GM19455 (cell line): ENCODE measurements around the gene PRR20G.

Experiments
- ATAC-seq: cut with Tn5 transposase; IDR thresholded peaks from one replicate; pipeline ENCODE4 v1.9.1; 2021; ENCODE audit not compliant: unreplicated experiment

The PRR20G gene

DNA sequence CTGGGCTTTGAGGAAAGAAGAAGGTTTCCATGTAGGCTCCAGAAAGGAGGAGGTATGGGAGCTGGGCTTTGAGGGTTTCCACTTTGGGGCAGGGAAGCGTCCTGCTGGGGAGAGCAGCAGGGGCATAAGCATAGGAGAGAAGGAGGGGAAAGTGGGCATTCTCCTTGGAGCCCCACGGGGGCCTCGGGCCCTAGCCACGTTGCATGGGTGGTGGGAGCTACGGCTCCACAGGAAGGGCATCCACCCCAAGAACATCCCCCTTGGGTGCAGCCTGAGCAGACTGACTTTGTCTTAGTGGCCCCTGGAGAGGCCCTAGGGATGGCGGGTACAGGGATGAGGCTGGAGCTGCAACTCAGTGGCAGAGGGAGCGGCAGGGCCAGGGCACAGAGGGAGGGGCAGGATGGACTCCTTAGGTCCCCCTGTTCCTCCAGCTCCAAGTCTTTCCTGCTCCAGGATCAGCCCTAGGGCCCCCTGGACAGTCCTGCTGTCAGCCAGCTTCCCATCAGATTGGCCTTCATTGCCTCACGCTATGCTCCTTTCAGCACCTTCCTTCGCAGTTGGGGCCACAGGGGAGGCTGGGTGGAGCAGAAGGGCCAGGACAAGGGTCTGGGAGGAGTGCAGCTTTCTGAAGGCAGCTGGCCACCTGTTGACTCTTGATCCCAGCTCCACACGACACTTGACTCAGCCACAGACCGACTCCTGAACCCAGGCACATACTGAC, 22.9 kb downstream of the PRR20G start:
- no peak for ATAC-seq

DNA sequence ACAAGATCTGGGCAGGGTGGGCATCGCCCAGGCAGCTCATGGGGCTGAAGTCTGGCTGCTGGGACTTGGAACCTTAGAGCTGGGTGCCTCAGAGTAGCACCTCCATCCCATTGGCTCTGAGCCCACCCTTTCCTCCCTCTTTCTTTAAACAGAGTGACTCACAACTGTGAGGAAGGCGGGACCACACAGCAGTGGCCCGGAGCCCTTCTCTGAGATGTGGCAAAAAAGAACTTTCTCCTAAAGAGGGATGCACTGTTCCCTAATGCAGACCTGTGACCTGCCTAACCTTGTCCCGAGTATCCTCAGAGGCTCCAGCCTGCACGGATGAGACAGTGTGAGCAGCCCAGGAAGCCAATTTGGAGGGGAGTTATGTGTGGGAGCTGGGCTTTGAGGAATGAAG, 23.6 kb downstream of the PRR20G start:
- no peak for ATAC-seq

DNA sequence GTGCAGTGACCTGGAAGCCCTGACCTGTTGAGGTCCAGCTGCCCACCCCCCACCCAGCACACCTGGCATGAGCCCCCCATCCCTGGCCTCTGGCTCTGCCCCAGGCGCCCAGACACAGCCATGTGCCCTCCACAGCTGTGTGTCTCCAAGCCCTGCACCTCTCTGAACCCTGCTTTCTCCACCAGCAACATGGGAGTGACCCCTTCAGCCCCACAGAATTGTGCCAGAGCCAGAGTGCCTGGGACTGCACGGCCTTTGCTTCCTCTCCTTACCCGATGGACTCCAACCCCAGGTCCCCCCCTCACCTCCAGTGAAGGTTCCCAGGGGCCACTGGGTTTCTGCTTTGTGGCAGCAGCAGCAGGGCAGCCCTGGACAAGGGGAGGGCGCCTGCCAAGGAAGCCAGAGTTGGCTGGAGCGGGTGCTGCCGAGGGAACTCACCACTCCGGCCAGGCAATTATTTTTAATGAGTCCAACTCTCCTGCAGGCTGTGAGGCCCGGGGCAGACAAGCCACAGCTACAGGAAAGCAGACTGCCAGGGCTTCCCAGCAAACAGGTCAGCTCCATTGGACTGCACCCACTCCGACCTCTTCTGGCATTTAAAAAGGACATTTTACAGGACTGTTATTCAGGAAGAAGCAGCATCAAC, 24.1 kb downstream of the PRR20G start:
- no peak for ATAC-seq

DNA sequence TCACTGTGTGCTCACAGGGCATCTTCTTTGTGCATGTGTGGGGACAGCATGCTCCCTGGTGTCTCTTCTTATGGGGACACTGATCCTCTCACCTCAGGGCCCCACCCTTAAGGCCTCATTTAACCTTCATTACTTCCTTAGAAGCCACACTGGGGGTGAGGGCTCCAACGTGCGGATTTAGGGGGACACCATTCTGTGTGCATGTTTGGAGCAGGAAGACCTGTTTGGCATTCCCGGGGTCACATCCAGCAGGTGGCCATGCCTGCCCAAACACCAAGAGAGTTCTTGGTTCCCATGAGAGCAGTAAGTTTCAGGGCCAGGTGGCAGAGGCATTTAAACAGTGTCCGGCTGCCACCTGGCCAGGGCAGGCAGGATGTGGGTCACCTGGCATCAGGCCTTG, 24.8 kb downstream of the PRR20G start:
- no peak for ATAC-seq

DNA sequence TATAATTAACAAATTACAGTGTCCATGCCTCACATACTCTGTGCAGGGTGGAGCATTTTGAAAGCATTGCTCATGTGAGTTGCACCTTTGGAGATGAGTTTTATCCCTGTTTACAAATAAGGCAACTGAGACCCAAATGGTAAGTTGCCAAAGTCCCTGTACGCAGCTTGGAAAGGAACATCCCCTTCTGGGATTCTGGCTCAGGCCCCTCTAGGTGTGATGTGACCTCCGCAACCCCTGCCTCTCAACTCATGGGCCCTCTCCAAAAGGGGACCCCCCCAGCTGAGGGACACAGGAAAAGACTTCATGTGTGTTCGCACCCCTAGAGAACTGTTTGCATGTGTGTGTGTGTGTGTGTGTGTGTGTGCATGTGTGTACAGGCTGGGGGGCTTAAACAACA, 25.3 kb downstream of the PRR20G start:
- no peak for ATAC-seq

DNA sequence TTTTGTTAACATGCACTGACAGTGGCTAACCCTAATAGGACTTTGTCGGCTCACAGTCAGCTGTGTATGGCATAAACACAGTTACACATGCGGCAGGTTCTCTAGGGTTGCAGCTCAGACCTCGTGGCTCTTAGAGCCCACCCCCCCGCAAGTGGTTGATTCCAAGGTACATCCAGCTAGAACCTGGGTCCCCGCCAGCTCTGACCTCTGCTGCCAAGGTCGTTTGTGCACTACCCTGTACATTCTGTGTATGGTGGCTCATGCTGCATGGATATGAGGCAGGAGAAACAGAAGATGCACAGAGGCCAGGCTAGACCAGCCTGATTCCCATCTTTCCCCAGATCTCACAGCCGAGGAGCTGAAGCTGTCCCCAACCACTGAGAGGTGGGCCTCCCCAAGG, 25.9 kb downstream of the PRR20G start:
- no peak for ATAC-seq

DNA sequence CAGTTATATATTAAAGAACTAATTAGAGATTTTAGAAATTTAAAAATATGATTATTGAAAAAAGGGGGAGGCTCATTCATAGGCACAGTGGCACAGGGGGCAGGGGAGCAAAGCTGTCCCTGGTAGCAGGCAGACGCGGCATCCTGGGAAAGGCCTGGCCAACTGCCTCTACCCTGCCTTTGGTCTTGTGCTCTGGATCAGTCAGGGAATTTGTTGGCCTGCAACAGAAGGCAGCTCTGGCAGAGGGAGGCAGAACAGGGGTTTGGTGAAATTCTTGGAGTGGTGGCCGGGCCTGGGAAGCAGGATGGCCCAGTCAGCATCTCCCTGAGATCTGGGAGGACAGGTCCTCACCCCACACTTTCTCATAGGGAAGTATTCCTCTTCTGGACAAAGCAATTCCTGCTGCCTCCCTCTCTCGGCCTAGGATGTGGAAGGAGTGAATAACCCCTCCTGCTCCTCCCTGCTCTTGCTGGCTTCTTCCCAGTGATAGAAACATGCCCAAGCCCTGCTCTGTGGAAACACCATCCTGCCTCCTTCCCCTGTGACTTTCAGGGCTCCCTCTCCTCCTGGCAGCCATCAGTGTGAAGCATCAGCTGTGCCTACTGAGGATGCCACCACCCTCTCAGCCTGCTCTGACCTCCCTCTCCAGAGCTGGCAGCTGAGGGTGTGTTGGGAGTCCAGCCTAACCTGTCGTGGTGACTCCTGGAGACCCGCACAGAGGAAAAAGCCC, 26.9 kb downstream of the PRR20G start:
- no peak for ATAC-seq

DNA sequence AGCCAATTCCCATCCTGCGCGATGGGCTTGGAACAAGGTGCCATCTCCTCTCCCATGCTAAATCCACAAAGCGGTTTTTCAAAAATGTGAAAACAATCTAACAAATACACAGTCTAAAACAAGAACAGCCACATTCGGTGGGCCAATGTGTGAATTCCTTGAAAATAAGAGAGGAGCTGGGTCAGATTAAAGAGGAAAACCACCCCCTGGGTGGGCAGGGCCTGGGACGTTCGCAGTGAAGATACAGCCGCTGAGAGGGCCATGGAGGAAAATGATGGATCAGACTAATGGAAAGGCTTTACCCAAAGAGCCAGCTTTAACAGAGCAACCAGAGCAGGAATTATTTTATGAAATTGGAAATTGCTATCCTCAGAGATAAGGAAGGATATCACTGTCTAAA, 27.4 kb downstream of the PRR20G start:
- ATAC-seq, result no peak

DNA sequence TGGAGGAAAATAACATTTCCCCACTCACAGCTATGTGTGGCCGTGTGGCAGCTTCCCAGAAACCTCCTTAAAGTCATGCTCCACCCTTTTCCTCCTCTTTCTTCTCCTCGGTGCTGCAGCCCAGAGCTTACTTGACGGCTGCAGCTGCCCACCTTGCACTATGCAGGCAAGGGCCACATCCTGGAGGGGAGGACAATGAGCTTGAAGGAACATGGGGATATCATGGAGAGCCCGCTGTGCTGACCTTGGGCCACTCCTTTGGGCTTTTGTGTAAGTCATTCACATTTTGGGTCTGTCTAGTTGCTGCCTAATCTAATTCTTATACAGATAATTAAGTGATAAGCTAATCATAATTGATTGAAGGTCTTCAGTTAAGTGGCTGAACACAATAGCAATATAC, 28.0 kb downstream of the PRR20G start:
- ATAC-seq, result no peak

DNA sequence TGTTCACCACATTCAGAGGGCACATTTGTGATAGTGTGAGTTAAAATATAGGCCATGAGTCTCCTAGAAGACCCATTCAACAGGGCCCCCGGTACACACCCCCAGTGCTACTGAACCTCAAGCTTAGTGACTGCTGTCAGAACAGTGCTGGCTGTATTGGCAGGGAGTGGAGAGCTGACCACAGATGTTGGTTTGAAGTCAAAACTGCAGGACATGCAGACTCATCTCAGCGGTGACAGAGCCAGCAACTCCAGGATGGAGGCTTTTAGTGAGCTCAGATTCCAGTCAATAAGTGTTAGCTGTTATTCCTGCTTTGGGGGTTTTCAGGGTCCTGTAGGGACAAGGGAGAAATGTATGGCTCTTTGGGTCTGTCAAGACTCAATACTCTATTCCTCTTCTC, 29.1 kb downstream of the PRR20G start:
- no peak for ATAC-seq

DNA sequence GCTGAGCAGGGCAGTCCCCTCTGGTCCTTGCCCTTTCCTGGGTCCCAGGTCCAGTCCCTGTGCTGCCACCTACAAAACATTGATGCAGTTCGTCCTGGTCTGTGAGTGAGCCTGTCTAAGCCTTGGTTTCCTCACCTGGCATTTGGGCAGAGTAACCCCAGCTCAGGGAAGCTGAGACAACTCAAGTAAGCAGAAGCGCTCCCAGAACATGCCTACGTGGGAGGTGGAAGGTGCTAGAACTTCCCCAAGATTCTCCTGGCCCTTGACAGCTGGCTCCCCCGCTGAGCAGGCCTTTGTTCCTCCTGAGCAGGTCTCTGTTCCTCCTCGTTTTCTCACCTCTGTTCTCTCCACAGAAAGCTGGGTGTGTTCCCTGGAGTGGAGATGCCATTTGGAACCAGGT, 30.5 kb downstream of the PRR20G start:
- no peak for ATAC-seq

DNA sequence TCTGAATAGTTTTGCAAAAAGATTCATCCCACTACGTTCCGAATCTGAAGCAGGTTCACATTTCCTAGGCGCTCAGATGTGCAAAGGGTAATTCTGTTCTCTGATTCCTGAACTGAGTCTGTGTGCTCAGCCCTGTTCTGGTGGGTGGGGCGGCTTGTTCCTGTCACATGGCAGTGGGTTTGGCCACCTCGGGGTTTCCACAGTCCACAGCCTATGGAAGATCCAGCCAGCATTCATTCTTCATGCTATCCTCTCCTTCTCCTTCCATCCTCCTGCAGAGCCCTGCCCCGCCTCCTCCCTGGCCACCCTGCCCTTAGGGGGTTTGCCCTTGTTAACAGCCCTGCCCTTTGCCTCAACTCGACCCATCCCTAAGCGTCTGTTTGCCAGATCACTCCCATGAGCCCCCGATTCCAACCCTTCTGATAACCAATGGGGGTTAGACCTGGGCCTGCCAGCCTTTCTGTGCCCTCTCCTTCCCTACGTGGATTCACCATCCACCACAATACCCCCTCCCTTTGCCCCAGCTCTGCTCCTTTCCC, 31.0 kb downstream of the PRR20G start:
- ATAC-seq, result no peak

DNA sequence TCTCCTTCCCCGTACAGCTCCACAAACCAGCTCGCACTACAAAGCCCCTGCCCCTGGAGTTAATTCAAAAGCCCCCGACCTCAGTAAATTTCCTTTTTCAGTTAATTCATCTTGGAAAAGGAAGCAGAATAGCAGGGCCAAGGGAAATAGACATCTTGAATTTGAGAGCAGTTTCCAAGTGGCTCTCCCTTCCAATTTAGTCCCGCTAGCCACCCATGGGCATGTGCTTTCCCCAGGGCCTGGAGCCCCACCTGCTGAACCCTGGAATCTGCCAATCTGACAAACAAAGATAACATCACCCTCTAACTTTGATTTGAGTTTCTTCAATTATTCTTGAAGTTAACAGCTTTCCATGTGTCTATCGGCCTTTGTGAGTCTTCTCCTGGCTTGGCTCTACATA, 31.7 kb downstream of the PRR20G start:
- no peak for ATAC-seq

DNA sequence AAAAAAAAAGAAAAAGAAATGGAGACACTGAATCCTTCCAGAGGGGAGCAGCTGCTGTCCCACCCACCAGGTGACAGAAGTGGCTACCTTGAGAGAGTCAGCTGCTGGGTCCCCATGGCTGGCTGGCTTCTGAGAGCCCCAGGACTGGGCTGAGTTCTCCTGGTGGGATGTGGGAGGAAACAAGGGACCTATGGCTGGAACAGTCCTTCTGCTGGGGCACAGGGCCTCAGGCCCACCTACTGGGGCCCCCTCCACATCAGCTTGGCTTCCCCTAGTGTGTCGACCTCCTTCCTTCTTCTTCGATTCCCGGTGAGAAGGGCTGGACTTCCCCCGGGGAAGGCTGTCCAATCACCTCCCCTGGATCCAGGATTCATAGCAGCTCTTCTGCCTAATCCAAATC, 32.3 kb downstream of the PRR20G start:
- ATAC-seq, result no peak

DNA sequence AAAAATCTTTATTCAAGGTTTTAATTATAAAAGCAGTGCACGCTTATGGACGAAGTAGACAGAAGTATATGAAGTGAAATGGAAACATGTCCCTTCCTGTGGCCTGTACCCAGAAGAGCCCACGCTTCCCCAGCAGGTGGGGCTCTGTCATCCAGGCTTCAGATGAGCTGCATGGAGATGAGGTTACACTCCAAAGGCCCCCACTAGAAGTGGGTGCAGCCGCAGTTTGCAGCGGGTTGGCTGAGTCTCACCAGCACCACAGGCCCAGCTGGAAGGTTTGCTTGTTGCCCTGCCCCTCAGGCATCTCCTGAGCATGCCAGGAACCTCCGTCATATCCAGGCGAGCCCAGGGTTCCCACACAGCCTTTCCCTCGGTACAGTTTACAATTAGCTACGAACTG, 33.1 kb downstream of the PRR20G start:
- ATAC-seq, result no peak

DNA sequence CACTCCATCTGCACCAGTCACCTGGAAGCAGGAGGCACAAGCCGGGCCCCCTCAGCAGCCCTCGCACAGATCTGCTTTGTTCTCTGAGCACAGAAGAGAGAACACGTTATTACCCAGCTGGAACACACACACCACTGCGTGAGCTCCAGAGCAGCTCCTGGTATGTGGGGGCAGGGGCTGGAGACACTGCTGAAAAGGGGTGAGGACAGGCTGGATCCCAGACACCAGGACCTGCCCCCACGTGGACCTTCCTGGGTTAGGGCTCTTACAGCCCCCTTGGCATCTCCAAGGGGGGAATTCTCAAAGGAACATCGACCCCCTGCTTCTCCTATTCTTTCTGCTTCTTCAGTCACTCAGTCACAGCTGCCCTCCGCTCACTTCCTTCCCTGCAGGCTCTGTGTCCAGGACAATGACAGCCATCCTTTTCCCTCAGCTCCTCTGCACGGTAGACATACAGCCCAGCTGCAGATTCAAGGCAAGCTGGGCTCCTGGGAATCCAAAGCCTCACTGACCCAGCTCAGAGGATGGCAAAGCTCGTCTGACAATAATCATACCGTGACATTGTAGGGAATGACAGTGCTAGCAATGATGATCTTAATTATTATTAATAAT, 33.7 kb downstream of the PRR20G start:
- no peak for ATAC-seq

DNA sequence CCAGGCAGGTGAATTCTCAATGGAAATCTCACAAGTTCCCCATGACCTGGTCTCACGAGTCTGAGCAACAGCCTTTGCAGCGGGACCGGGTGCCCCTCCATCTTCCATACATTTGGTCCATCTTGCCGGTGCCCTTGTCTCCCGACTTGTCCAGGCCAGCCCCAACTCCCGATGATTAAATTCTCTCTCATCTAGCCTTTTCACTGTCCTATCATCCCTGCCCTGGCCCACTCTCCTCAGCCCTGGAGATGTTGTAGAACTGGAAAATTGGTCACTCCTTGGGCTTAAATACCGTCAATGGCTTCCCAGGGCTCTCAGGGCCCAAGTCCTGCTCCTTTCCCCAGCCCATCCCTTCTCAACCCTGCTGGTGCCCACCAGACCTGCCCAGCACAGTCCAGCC, 34.4 kb downstream of the PRR20G start:
- no peak for ATAC-seq

DNA sequence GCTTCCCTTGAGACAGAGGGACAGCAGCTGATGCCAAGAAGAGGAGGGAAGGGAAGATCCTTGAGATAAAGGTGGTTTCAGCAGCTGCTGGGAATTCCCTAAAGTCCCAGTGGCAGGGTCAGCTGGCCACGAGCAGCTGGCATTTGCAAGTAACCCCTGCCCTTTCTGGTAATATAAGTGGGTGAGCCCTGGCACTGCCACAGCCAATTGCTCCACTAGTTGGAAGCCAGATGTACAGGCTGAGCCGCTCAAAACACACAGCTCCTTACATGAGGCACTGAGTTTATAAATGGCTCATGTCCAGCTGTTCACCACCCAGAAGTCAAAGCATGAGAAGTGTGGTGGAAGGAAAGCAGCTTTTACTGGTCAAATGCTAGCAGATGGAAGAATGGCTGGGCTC, 35.4 kb downstream of the PRR20G start:
- ATAC-seq, result no peak

DNA sequence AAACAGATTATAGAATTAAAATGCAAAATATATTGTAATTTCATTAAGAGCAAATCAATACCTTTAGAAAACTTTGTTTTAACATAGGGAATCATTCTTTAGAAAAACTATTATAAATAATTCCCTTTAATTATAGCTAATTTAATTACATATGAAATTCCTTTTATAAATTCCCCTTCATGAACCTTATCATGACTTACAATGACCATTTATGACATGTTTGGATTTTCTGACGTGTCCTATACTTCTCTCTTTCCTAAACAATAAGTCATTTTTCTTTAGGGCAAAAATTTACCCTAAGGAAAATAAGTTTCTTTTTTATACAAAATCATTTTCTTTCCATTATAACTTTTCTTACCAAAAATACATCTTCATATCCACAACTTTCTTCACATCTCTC, 37.8 kb downstream of the PRR20G start:
- no peak for ATAC-seq

DNA sequence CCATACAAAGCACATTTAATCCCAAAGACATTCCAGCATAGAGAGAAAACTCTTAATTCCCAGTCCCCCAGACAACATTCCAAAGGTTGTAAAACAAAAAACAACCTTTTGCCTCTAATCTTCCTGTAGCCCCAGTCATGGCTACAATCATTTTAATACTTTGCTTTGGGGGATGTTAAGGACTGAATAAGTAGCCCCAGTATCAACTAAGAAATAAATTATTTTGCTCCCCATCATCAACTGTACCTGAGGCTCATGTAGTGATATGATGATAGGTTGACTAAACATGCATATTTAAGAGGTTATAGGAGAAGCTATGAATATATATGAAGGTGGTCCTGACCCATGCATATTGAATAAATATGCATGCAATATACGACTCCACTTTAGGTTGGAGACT, 40.6 kb downstream of the PRR20G start:
- ATAC-seq, result no peak

DNA sequence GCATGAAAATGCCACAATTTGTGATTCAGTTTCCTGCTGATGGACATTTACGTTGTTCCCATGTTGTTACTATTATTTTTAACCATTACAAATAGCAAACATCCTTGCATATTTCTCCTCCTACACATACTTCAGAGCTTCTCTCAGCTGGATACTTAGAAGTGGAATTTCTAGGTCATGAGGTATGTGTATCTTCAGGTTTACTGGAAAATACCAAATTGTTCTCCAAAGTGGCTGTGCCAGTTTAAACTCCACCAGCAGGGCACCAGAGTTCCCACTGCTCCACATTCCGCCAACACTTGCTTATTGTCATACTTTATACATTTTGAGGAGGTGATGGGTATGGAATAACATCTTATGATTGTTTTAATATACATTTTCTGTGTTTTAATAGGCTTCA, 49.2 kb downstream of the PRR20G start:
- ATAC-seq, result no peak

DNA sequence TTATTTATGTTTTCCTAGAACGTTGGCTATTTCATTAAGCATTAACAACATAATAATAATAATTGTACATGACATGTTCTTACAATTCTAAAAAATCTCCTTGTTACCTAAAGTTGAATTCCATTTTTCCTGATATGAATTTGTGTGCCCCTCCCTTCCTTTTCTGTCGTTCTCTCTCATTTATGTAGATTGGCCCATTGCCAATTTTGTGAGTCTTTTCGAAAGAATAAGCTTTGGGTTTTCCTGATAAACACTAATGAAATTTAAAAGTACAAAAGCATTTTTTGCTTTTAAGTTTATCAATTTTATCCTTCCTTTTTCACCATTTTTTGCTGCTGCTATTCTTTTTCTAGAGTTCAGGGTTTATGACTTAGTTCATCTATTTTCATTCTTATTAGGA, 50.0 kb downstream of the PRR20G start:
- ATAC-seq, result no peak
